ENCODE results near the gene DPP8.

DPP8 gene

DNA sequence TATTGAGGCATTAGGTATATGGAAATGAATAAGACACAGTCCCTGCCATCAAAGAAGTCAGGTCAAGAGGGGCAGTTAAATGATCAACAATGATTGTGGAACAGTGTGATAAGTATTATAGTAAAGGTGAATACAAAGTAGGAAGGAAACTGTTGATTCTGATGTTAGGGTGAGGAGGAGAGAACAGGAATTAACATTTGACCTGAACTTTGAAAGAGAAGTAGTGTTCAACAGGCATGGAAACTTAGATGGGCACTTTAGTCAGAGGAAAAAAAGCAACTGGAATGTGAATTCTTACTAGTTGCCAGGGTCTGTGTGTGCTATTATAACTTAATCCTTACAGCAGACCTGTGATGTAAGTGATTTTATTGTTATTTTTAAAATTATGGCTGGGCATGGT is 30.4 kb upstream of the DPP8 start:
- Histone ChIP-seq H3K9ac (ENCODE audit: low read length) (no peak overlapping the region), H3K4me2 (ENCODE audit: low read length) (no peak overlapping the region), H3K9me3 (ENCODE audit: low read length) (no peaks in the 10 kb centered on the region), H2AFZ (ENCODE audit: low read length) (no peak overlapping the region), H3K4me3 (ENCODE audit: low read depth, low read length, poor library complexity, severe bottlenecking) (no peak overlapping the region), H4K20me1 (ENCODE audit: insufficient read depth, low read length) (no peaks in the 10 kb centered on the region), H3K27ac (ENCODE audit: low read depth, low read length, poor library complexity, severe bottlenecking) (no peak overlapping the region), H3K4me1 (ENCODE audit: insufficient read depth, low read length, severe bottlenecking) (no peaks in the 10 kb centered on the region), H3F3A (ENCODE audit: insufficient read depth, low read length) (no peaks in the 10 kb centered on the region), H3K9me2 (ENCODE audit: low read depth, low read length) (no peaks in the 10 kb centered on the region), H3K79me2 (ENCODE audit: insufficient read depth, low read length) (peaks cover 67% of the 10 kb centered on the region), H3K36me3 (ENCODE audit: insufficient read depth, low read length) (peaks cover 10% of the 10 kb centered on the region; the same call in 1 of the 2 replicates), H3K27me3 (ENCODE audit: insufficient read depth, low read length) (no peaks in the 10 kb centered on the region)
- TF ChIP-seq EZH2 (IDR thresholded peaks at IDR 0.05; ENCODE audit: borderline replicate concordance, low read length), result no peak
- TF ChIP-seq, protein P1, sequence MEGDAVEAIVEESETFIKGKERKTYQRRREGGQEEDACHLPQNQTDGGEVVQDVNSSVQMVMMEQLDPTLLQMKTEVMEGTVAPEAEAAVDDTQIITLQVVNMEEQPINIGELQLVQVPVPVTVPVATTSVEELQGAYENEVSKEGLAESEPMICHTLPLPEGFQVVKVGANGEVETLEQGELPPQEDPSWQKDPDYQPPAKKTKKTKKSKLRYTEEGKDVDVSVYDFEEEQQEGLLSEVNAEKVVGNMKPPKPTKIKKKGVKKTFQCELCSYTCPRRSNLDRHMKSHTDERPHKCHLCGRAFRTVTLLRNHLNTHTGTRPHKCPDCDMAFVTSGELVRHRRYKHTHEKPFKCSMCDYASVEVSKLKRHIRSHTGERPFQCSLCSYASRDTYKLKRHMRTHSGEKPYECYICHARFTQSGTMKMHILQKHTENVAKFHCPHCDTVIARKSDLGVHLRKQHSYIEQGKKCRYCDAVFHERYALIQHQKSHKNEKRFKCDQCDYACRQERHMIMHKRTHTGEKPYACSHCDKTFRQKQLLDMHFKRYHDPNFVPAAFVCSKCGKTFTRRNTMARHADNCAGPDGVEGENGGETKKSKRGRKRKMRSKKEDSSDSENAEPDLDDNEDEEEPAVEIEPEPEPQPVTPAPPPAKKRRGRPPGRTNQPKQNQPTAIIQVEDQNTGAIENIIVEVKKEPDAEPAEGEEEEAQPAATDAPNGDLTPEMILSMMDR (IDR thresholded peaks at IDR 0.05; ENCODE audit: low read length), result no peak

DNA sequence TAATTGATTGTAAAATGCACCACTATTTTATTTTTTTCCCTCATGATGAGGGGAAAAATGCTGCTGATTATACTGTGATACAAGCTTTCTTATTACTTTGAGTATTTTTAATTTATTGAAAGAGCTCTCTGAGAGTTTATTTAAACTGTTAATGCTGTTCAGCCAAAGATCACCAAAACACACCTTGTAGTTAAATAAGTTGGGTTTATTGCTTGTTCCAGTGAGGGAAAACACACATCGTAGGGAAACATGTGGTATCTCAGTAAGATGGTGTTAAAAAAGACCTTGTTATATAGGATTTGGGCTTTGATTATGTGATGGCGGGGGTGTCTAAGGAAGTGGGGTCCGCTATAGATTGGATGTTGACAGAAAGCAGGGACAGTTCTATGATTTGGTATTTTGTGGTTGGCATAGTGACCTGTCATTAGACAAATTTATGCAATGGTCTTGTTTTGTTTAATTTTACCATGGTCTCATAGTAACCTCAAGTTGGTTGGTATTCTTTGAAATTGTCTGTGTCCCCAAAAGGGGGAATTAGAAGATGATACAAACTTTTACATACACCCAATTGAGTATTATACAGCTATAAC is 23.8 kb upstream of the DPP8 start:
- no peak overlapping the region for H2AFZ ChIP-seq (ENCODE audit: low read length)
- no peak overlapping the region for H3K27ac ChIP-seq (ENCODE audit: low read depth, low read length, poor library complexity, severe bottlenecking)
- H3F3A ChIP-seq (ENCODE audit: insufficient read depth, low read length), result no peaks in the 10 kb centered on the region
- no peaks in the 10 kb centered on the region; the same call in 1 of the 2 replicates for H3K36me3 ChIP-seq (ENCODE audit: insufficient read depth, low read length)
- TF ChIP-seq EZH2 (IDR thresholded peaks at IDR 0.05; ENCODE audit: borderline replicate concordance, low read length), result no peak
- TF ChIP-seq, protein P1 (IDR thresholded peaks at IDR 0.05; ENCODE audit: low read length), result no peak
- no peaks in the 10 kb centered on the region for H3K9me2 ChIP-seq (ENCODE audit: low read depth, low read length)
- no peaks in the 10 kb centered on the region for H3K4me1 ChIP-seq (ENCODE audit: insufficient read depth, low read length, severe bottlenecking)
- peaks cover 85% of the 10 kb centered on the region for H3K79me2 ChIP-seq (ENCODE audit: insufficient read depth, low read length)
- no peak overlapping the region for H3K4me2 ChIP-seq (ENCODE audit: low read length)
- H4K20me1 ChIP-seq (ENCODE audit: insufficient read depth, low read length), result no peaks in the 10 kb centered on the region
- H3K27me3 ChIP-seq (ENCODE audit: insufficient read depth, low read length), result no peaks in the 10 kb centered on the region
- no peak overlapping the region for H3K4me3 ChIP-seq (ENCODE audit: low read depth, low read length, poor library complexity, severe bottlenecking)
- no peak overlapping the region for H3K9ac ChIP-seq (ENCODE audit: low read length)
- no peaks in the 10 kb centered on the region for H3K9me3 ChIP-seq (ENCODE audit: low read length)

DNA sequence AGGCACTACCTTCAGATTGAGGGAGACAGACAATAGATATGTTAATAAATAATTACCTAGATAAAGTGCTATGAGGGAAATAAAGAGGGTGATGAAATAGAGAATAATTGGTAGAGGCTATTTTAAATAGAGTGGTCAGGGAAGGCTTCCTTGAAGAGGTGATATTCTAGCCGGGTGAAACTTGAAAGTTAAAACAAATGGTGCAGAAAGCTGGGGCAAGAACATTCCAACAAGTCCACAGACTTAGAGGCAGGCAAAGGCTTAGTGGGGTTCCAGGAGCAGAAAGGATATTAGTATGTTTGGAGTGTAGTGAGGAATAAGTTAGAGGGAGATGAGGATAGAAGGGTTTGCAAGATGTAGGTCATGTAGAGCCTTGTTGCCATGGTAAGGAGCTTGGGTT is 22.8 kb upstream of the DPP8 start:
- H3K36me3 ChIP-seq (ENCODE audit: insufficient read depth, low read length), result no peaks in the 10 kb centered on the region; the same call in 1 of the 2 replicates
- no peaks in the 10 kb centered on the region for H3F3A ChIP-seq (ENCODE audit: insufficient read depth, low read length)
- no peaks in the 10 kb centered on the region for H3K4me1 ChIP-seq (ENCODE audit: insufficient read depth, low read length, severe bottlenecking)
- no peak overlapping the region for H3K27ac ChIP-seq (ENCODE audit: low read depth, low read length, poor library complexity, severe bottlenecking)
- H2AFZ ChIP-seq (ENCODE audit: low read length), result no peak overlapping the region
- peaks cover 87% of the 10 kb centered on the region for H3K79me2 ChIP-seq (ENCODE audit: insufficient read depth, low read length)
- no peaks in the 10 kb centered on the region for H3K27me3 ChIP-seq (ENCODE audit: insufficient read depth, low read length)
- TF ChIP-seq EZH2 (IDR thresholded peaks at IDR 0.05; ENCODE audit: borderline replicate concordance, low read length), result no peak
- TF ChIP-seq, protein P1 (IDR thresholded peaks at IDR 0.05; ENCODE audit: low read length), result no peak
- H3K4me3 ChIP-seq (ENCODE audit: low read depth, low read length, poor library complexity, severe bottlenecking), result no peak overlapping the region
- H3K9me3 ChIP-seq (ENCODE audit: low read length), result no peaks in the 10 kb centered on the region
- no peak overlapping the region for H3K4me2 ChIP-seq (ENCODE audit: low read length)
- no peaks in the 10 kb centered on the region for H3K9me2 ChIP-seq (ENCODE audit: low read depth, low read length)
- H3K9ac ChIP-seq (ENCODE audit: low read length), result no peak overlapping the region
- H4K20me1 ChIP-seq (ENCODE audit: insufficient read depth, low read length), result no peaks in the 10 kb centered on the region

Measured in OCI-LY1 (cell line).